Mesothelial cell of epicardium (in vitro differentiated cells): ENCODE data around the gene PSMD3. TPM values are rescaled to one million over a fixed set of nuclear protein-coding genes. Genes with fewer than 3 reads are reported as not detected.
"Not testable (repeated sequence)": the region's sequence is repeated elsewhere in the genome, so short reads cannot be mapped to it uniquely, and the experiment has no call there.

Source experiments
- DNase-seq, 2 experiments: peaks; one replicate each; pipeline ENCODE4 v3.0.0; 2021; ENCODE audit warnings: low spot score in 2 of 2; ENCODE audit not compliant: unreplicated experiment in 2 of 2
- H3K27ac Mint-ChIP-seq: 2 replicates; pipeline ENCODE4 v1.8.0; 2021; ENCODE audit warnings: mixed read lengths
- H3K27me3 Mint-ChIP-seq: 2 replicates; pipeline ENCODE4 v1.8.0; 2021; ENCODE audit warnings: low read depth, mixed read lengths
- H3K36me3 Mint-ChIP-seq: 2 replicates; pipeline ENCODE4 v1.8.0; 2021; ENCODE audit warnings: mixed read lengths
- H3K4me1 Mint-ChIP-seq: 2 replicates; pipeline ENCODE4 v1.8.0; 2021; ENCODE audit warnings: mixed read lengths
- H3K4me3 Mint-ChIP-seq: 2 replicates; pipeline ENCODE4 v1.8.0; 2021; ENCODE audit warnings: mild to moderate bottlenecking, moderate library complexity, mixed read lengths
- H3K9me3 Mint-ChIP-seq: 2 replicates; pipeline ENCODE4 v1.8.0; 2021; ENCODE audit warnings: mixed read lengths
- CTCF ChIP-seq: fragments of 200-600 bp; sonication (generic); IDR thresholded peaks from one replicate; pipeline ENCODE4 v1.5.0; 2021; ENCODE audit warnings: antibody characterized with exemption; ENCODE audit not compliant: unreplicated experiment
- total RNA-seq: library from RNA; stranded (reverse); gene quantifications from 3 replicates; pipeline ENCODE4 v1.2.1, GENCODE V29; 2021

Gene PSMD3
- total RNA-seq, 1 donor from 2014 or later: 110 TPM

GRCh38 chr17:39946551-39947330 is 33.9 kb upstream of the PSMD3 start:
- Mint-ChIP-seq H3K4me3 (no peak overlapping the region), H3K27me3 (peaks cover 9% of the 10 kb centered on the region), H3K36me3 (no peaks in the 10 kb centered on the region), H3K27ac (no peak overlapping the region), H3K9me3 (no peaks in the 10 kb centered on the region), H3K4me1 (no peaks in the 10 kb centered on the region)
- DNase-seq: no peak
- no peak for TF ChIP-seq CTCF

GRCh38 chr17:39948489-39948828 is 32.1 kb upstream of the PSMD3 start:
- H3K9me3 Mint-ChIP-seq, DNase-seq, H3K36me3 Mint-ChIP-seq, H3K27me3 Mint-ChIP-seq, H3K27ac Mint-ChIP-seq, H3K4me1 Mint-ChIP-seq, H3K4me3 Mint-ChIP-seq: not testable (repeated sequence)

GRCh38 chr17:39949028-39949427 is 31.6 kb upstream of the PSMD3 start:
- peak overlapping the region; percentile 26 for H3K27ac Mint-ChIP-seq
- H3K4me3 Mint-ChIP-seq: no peak overlapping the region
- H3K36me3 Mint-ChIP-seq: no peaks in the 10 kb centered on the region

GRCh38 chr17:39950871-39951348 is 29.7 kb upstream of the PSMD3 start:
- H3K27ac Mint-ChIP-seq: no peak overlapping the region
- H3K36me3 Mint-ChIP-seq: no peaks in the 10 kb centered on the region
- no peak for DNase-seq

More at GRCh38 chr17:39949028-39949427, 31.6 kb upstream of the PSMD3 start:
- Mint-ChIP-seq H3K4me1 (peaks cover 4% of the 10 kb centered on the region), H3K27me3 (no peaks in the 10 kb centered on the region), H3K9me3 (no peaks in the 10 kb centered on the region)
- TF ChIP-seq CTCF: no peak
- DNase-seq: no peak

GRCh38 chr17:39951924-39952679 is 28.5 kb upstream of the PSMD3 start:
- peaks cover 4% of the 10 kb centered on the region for H3K4me1 Mint-ChIP-seq
- TF ChIP-seq CTCF: no peak
- peak overlapping the region; percentile 25 for H3K27ac Mint-ChIP-seq

More at GRCh38 chr17:39950871-39951348, 29.7 kb upstream of the PSMD3 start:
- no peaks in the 10 kb centered on the region for H3K9me3 Mint-ChIP-seq
- H3K4me1 Mint-ChIP-seq: peaks cover 4% of the 10 kb centered on the region
- no peak overlapping the region for H3K4me3 Mint-ChIP-seq
- no peak for TF ChIP-seq CTCF
- no peaks in the 10 kb centered on the region for H3K27me3 Mint-ChIP-seq

More at GRCh38 chr17:39951924-39952679, 28.5 kb upstream of the PSMD3 start:
- no peak for DNase-seq
- Mint-ChIP-seq H3K27me3 (no peaks in the 10 kb centered on the region), H3K4me3 (peak overlapping the region; percentile 62), H3K36me3 (no peaks in the 10 kb centered on the region), H3K9me3 (no peaks in the 10 kb centered on the region)
